Measurements from ENCODE around the gene EXOC6B.
A peak's percentile ranks its signal among the peaks of the same experiment; 100 is the strongest.

EXOC6B gene

DNA sequence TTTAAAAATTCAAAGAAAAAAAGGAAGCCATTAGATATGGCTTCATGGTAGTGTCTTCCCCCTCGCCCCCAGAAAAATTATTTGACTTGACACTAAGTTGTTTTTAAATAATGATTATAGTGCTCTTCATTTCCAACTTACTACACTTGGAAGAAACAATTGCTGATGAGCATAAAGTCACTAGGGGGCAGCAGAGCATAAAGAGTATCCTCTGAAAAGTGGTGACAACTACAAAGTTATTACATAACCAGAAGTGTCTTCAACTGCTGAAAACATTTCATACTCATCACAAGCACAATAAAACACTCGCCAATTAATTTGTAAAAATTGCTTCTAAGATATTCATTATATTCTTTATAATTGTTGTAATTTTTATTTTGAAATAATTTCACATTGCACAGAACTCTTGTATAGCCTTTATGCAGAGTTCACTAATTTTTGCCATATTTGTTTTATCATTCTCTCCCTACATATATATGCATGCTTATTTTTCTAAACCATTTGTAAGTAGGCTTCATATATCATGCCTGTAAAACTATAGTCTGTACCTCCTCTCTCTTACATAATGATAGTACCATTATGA lies 54.9 kb downstream of the EXOC6B start:
- TF ChIP-seq, protein P1, sequence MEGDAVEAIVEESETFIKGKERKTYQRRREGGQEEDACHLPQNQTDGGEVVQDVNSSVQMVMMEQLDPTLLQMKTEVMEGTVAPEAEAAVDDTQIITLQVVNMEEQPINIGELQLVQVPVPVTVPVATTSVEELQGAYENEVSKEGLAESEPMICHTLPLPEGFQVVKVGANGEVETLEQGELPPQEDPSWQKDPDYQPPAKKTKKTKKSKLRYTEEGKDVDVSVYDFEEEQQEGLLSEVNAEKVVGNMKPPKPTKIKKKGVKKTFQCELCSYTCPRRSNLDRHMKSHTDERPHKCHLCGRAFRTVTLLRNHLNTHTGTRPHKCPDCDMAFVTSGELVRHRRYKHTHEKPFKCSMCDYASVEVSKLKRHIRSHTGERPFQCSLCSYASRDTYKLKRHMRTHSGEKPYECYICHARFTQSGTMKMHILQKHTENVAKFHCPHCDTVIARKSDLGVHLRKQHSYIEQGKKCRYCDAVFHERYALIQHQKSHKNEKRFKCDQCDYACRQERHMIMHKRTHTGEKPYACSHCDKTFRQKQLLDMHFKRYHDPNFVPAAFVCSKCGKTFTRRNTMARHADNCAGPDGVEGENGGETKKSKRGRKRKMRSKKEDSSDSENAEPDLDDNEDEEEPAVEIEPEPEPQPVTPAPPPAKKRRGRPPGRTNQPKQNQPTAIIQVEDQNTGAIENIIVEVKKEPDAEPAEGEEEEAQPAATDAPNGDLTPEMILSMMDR (conservative IDR thresholded peaks at IDR 0.05), result peak; percentile 89
- no peak overlapping the region for H3K27ac ChIP-seq

GRCh38 chr2:72765997-72766609 lies 59.7 kb downstream of the EXOC6B start:
- TF ChIP-seq, protein P1 (conservative IDR thresholded peaks at IDR 0.05), result no peak
- H3K27ac ChIP-seq, result no peak overlapping the region

GRCh38 chr2:72762276-72762675 lies 63.6 kb downstream of the EXOC6B start:
- TF ChIP-seq, protein P1 (conservative IDR thresholded peaks at IDR 0.05), result no peak
- no peak overlapping the region for H3K27ac ChIP-seq

GRCh38 chr2:72759755-72760154 lies 66.1 kb downstream of the EXOC6B start:
- TF ChIP-seq, protein P1 (conservative IDR thresholded peaks at IDR 0.05), result no peak
- H3K27ac ChIP-seq, result no peak overlapping the region

GRCh38 chr2:72757177-72757775 lies 68.6 kb downstream of the EXOC6B start:
- peak overlapping the region; percentile 87 for H3K27ac ChIP-seq
- TF ChIP-seq, protein P1 (conservative IDR thresholded peaks at IDR 0.05), result no peak

DNA sequence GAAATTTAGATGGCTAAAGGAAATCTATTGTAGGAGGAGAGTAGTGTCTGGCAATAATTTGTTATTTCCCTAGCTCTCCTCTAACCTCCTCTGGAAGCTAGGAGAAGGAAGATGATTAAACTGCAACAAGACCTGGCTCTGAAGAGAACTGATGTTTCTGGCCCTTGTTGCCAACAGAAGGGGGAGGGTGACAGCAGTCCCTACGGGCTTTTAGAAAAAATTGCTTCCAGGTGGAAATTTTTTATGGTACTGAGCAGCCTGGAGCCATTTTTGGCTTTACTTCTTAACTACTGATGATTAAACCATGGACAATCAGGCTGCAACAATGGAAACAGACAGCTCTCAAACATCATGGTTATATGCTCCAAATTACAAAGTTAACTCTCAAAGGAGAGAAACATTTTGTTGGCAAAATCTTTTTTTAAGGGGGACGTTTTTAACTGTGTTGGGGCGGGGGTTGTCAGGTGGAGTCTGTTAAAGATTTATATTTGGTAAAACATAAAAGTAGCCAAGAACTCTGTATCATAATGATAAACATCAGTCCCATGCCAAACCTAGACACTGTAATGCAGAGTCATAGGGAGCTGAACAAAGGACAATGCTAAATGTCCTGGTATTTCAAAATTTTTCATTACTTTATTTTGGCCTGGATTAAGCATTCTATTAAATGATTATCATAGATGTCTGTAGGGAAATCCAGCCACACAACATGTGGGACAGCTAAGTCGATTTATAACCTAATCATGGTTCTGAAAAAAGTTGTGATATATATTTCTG lies 70.0 kb downstream of the EXOC6B start:
- H3K27ac ChIP-seq, result peak overlapping the region; percentile 87
- TF ChIP-seq, protein P1 (conservative IDR thresholded peaks at IDR 0.05), result no peak

Measured in VCaP (cell line).